ENCODE data around the gene MPV17L.
"Not testable (repeated sequence)": the region's sequence is repeated elsewhere in the genome, so short reads cannot be mapped to it uniquely, and the experiment has no call there.

MPV17L gene

GRCh38 chr16:15453296-15453695, 57.7 kb downstream of the MPV17L start:
- not testable (repeated sequence) for DNase-seq

DNA sequence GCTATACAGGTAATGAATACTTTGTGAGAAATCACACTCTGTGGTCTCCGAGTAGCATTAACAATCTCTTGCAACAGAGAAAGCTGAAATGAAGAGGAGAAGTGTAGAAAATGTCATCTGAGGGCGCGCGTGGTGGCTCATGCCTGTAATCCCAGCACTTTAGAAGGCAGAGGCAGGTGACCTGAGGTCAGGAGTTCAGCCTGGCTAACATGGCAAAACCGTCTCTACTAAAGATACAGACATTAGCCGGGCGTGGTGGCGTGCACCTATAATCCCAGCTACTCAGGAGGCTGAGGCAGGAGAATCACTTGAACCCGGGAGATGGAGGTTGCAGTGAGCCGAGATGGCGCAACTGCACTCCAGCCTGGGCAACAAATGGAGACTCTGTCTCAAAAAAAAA, 59.4 kb downstream of the MPV17L start:
- DNase-seq = not testable (repeated sequence)

DNA sequence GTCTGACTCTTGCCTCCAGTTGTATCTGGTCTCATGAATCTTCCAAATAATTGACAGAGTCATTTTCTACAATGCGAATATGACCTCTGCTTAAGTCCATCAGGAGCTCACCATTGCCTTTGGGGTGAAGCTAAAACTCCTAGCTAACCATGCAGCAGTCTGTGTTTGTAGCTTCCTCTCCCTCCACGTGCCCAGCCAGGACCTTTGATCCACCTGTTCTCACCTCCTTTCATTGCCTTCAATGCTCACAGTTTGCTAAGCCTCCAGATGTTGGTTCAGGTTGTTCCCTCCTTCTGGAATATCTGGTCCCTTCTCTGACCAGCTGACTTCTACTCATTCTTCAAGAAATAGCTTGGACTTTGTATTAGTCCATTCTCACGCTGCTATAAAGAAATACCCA, 61.8 kb downstream of the MPV17L start:
- DNase-seq = no peak

DNA sequence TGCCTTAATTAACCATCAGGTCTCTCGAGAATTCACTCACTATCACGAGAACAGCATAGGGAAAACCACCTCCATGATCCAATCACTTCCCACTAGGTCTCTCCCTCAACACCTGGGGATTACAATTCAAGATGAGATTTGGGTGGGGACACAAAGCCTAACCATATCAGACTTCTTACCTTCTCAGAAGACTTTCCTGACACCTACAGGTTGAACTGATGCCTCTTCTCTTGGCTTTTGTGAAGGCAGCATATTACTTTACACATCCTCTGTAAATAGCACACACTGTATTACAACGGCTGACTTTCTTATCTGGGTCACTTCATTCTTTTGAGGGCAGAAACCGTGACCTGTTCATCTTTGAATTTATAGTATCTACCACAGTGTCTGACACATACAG, 62.4 kb downstream of the MPV17L start:
- no peak for DNase-seq

- DNase-seq = no peak
Observed at GRCh38 chr16:15459791-15460190, 64.2 kb downstream of the MPV17L start.

- no peak for DNase-seq
Observed at GRCh38 chr16:15460601-15461000, 65.0 kb downstream of the MPV17L start.

DNA sequence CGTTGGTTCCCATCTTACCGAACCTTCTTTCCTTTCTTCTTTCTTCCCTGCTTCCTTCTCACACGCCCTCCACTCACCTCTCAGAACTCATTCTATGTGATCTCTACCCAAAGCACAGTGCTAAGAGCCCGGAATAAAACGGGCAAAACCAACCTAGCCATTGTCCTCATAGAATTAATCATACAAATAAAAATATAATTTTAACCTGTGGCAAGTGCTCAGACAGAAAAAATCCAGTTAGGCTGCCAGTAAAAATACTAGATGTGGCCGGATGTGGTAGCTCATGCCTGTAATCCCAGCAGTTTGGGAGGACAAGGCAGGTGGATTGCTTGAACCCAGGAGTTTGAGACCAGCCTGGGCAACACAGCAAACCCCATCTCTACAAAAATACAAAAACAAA, 65.8 kb downstream of the MPV17L start:
- DNase-seq = no peak

Data from NCI-H2081 treated with DMSO at 0.1 percent for 48 hours (cell line).